HG03558 (cell line): ENCODE results near the gene MICOS13.

Experiments
- ATAC-seq: cut with Tn5 transposase; IDR thresholded peaks from one replicate; pipeline ENCODE4 v1.9.1; 2021; ENCODE audit warnings: moderate number of reproducible peaks; ENCODE audit not compliant: unreplicated experiment; ENCODE audit errors: extremely low read depth

The MICOS13 gene

DNA sequence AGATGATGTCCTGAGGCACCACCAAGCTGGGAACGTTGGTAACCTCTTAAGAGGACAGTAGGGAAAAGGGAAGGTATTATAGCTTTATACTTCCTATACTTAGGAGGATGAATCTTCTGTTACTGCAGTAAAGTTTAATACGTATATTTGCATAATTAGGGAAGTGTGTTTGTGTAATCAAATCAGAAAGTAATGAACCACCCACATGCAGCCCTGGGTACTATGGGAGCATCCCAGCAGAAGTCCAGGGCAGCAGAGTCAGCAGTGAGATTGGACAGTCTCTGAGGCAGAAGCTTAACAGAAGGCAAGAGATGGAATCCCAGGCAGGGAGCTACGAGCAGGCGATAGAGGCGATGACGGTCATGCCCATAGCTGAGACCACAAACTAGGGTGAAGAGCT is 44.9 kb downstream of the MICOS13 start:
- ATAC-seq, result no peak

DNA sequence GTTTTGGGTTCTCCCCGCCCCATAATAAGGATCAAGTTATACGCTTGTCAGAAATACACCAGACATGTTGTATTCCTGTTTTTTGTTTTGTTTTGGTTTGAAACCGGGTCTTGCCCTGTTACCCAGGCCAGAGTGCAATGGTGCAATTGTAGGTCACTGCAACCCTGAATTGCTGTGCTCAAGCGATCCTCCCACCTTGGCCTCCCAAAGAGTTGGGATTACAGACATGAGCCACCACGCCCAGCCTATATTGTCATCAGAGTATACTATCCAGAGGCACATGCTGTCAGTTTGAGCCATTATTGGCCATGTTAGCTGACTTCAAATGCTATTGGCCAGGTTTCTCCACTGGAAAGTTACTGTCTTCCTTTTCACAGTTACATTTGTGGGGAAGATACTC is 47.7 kb downstream of the MICOS13 start:
- ATAC-seq, result no peak

DNA sequence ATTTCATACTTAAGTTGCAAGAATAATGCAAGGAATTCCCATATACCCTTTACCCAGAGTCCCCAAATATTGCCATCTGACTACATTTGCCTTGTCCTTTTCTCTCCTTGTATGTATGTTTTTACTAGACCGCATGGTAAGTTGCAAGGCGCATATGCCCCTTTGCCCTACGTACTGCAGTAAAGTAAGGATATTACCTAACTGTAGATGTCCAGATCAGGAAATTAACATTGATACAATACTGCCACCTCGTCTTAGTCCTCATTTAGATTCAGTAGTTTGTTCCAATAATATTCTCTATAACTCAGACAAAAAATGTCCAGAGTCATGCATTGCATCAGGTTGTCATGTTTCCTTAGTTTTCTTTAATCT is 48.1 kb downstream of the MICOS13 start:
- no peak for ATAC-seq

DNA sequence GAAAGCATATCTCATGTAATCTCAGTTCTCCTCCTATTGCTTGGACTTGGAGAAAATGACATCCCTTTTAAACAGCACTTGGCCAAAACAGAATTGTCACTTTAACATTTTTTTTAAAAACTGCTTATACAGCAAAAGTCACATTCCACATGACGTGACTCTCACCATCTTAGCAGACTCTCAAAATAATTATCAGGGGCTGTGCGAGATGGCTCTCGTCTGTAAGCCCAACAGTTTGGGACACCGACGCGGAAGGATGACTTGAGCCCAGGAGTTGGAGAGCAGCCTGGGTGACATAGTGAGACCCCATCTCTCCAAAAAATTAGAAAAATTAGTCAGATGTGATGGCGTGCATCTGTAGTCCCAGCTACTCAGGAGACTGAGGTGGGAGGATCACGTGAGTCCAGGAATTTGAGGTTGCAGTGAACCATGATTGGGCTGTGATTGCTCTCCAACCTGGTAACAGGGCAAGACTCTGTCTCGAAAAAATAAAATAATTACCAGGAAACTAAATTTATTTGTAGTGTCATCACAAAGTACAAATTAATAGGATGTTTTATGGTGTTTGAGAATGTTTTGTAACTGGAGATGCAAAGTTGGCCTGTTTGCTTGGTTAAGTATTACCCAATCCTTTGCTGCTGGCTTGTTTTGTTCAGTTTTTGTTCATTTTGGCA is 48.6 kb downstream of the MICOS13 start:
- ATAC-seq, result no peak

DNA sequence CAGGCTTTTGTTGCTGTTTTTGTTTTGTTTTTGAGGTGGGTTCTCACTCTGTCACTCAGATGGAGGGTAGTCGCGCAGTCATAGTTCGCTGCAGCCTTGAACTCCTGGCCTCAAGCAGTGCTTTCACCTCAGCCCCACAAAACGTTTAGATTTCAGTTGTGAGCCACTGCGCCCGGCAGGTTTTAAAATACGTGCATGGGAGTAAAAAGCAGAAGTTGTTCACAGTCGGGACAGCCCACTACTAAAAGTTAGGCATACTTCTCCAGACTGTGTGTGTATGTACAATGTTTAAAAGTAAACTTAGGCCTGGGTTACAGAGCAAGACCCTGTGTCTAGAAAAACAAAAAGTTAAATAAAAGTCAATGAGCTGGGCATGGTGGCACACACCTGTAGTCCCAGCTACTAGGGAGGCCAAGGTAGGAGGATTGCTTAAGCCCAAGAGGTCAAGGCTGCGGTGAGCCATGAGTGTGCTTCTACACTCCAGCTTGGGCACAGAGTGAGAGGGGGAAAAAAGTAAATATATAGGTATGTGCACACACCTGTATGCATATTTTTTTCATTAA is 51.3 kb downstream of the MICOS13 start:
- no peak for ATAC-seq

DNA sequence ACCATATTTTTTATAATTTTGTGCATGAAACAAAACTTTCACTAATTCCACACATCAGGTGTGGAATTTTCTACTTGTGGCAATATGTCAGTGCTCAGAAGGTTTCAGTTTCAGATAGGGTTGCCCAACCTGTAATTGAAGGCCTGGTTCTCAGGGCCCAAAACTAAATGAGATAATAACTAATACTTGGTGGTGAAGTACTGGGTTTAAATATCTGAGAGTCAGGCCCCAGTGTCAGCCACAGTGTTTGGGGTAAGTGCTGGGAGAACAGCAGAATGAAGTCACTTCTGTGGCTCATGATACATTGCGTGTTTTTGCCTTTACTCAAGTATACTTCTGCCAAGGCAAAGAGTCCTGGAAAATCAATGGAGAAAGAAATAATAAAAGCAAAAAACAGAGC is 51.9 kb downstream of the MICOS13 start:
- ATAC-seq, result no peak
